22Rv1 (cell line): Measurements from ENCODE around the gene TGM2.
"Not testable (repeated sequence)": the region's sequence is repeated elsewhere in the genome, so short reads cannot be mapped to it uniquely, and the experiment has no call there.

Source experiments
- H3K27ac ChIP-seq: fragments of 450-650 bp; 2 replicates; pipeline ENCODE4 v1.5.1; 2017
- CTCF ChIP-seq: fragments of 450-650 bp; IDR thresholded peaks from 2 replicates; pipeline ENCODE4 v1.5.1; 2017; ENCODE audit warnings: mild to moderate bottlenecking
- ZFX ChIP-seq: fragments of 450-650 bp; IDR thresholded peaks from 2 replicates; pipeline ENCODE4 v1.6.1; 2017; ENCODE audit warnings: antibody characterized with exemption, borderline replicate concordance

Gene TGM2

GRCh38 chr20:38112261-38112929, 52.7 kb downstream of the TGM2 start:
- TF ChIP-seq CTCF: no peak
- no peak for TF ChIP-seq ZFX
- H3K27ac ChIP-seq: no peak overlapping the region

GRCh38 chr20:38111366-38112232, 53.5 kb downstream of the TGM2 start:
- H3K27ac ChIP-seq: no peak overlapping the region
- TF ChIP-seq ZFX (no peak), CTCF (no peak)

GRCh38 chr20:38110525-38111178, 54.4 kb downstream of the TGM2 start:
- H3K27ac ChIP-seq: peak overlapping the region; percentile 82
- TF ChIP-seq CTCF (no peak), ZFX (no peak)

- peak overlapping the region; percentile 82 for H3K27ac ChIP-seq
Observed at GRCh38 chr20:38109591-38110524, 55.2 kb downstream of the TGM2 start.

GRCh38 chr20:38108986-38109541, 56.0 kb downstream of the TGM2 start:
- TF ChIP-seq CTCF (no peak), ZFX (no peak)
- peak overlapping the region; percentile 82 for H3K27ac ChIP-seq

More at GRCh38 chr20:38109591-38110524, 55.2 kb downstream of the TGM2 start:
- TF ChIP-seq CTCF (no peak), ZFX (no peak)

- H3K27ac ChIP-seq: peak overlapping the region; percentile 82
- TF ChIP-seq ZFX (no peak), CTCF (no peak)
Observed at GRCh38 chr20:38108438-38108985, 56.6 kb downstream of the TGM2 start.

- not testable (repeated sequence) for H3K27ac ChIP-seq
Observed at GRCh38 chr20:38107916-38108315, 57.2 kb downstream of the TGM2 start.

- not testable (repeated sequence) for H3K27ac ChIP-seq
Observed at GRCh38 chr20:38107386-38107785, 57.7 kb downstream of the TGM2 start.
